Karpas-422 (cell line): Measurements from ENCODE around the gene RASGRP3. TPM values are rescaled to one million over a fixed set of nuclear protein-coding genes. Genes with fewer than 3 reads are reported as not detected.

Experiments
- DNase-seq: peaks from one replicate; pipeline ENCODE4 v3.0.0-alpha.2; 2015
- H2AFZ ChIP-seq: fragments of 200-600 bp; sonication (generic); 2 replicates; pipeline ENCODE4 v1.6.1; 2014; ENCODE audit warnings: antibody characterized with exemption, low read length, mixed read lengths
- H3K27ac ChIP-seq: fragments of 200-600 bp; sonication (generic); 2 replicates; pipeline ENCODE4 v1.5.1; 2014; ENCODE audit warnings: mild to moderate bottlenecking, low read length, moderate library complexity
- H3K27me3 ChIP-seq: fragments of 200-600 bp; sonication (generic); 2 replicates; pipeline ENCODE4 v1.6.1; 2014; ENCODE audit warnings: low read length, mixed read lengths
- H3K36me3 ChIP-seq: fragments of 200-600 bp; sonication (generic); 2 replicates; pipeline ENCODE4 v1.6.1; 2014; ENCODE audit warnings: low read length, mixed read lengths; ENCODE audit not compliant: insufficient read depth
- H3K4me1 ChIP-seq: fragments of 200-600 bp; sonication (generic); 2 replicates; pipeline ENCODE4 v1.6.1; 2014; ENCODE audit warnings: mild to moderate bottlenecking, low read length, mixed read lengths
- H3K4me2 ChIP-seq: fragments of 200-600 bp; sonication (generic); 2 replicates; pipeline ENCODE4 v1.6.1; 2014; ENCODE audit warnings: low read length, low read depth, mild to moderate bottlenecking; ENCODE audit not compliant: poor library complexity, severe bottlenecking
- H3K4me3 ChIP-seq: fragments of 200-600 bp; sonication (generic); 2 replicates; pipeline ENCODE4 v1.5.1; 2014; ENCODE audit warnings: mild to moderate bottlenecking, antibody characterized with exemption, low read length, mixed read lengths
- H3K79me2 ChIP-seq: fragments of 200-600 bp; sonication (generic); 2 replicates; pipeline ENCODE4 v1.6.1; 2014; ENCODE audit warnings: mild to moderate bottlenecking, low read length, mixed read lengths
- H3K9ac ChIP-seq: fragments of 200-600 bp; sonication (generic); 2 replicates; pipeline ENCODE4 v1.6.0; 2014; ENCODE audit warnings: low read length
- H3K9me2 ChIP-seq: fragments of 200-600 bp; sonication (generic), shearing (Covaris generic); replicated peaks from 2 replicates; pipeline ENCODE4 v1.6.0; 2014; ENCODE audit warnings: mild to moderate bottlenecking, low read length, moderate library complexity; ENCODE audit not compliant: insufficient read depth
- H3K9me3 ChIP-seq: fragments of 300-700, 200-600 bp; sonication (generic); 2 replicates; pipeline ENCODE4 v1.6.1; 2014; ENCODE audit warnings: low read length, mixed read lengths
- H4K20me1 ChIP-seq: fragments of 200-600 bp; sonication (generic); 2 replicates; pipeline ENCODE4 v1.6.1; 2014; ENCODE audit warnings: mild to moderate bottlenecking, antibody characterized with exemption, low read length, low read depth; ENCODE audit not compliant: insufficient read depth
- total RNA-seq: library from RNA; depleted of rRNA; stranded (reverse); fragments of >200 nt; shearing (Covaris generic); gene quantifications from 2 replicates; pipeline ENCODE4 v1.2.3, GENCODE V29; 2014; ENCODE audit warnings: low replicate concordance

RASGRP3 gene
- total RNA-seq, 1 experiment from 2014 or later: 19.3 TPM

DNA sequence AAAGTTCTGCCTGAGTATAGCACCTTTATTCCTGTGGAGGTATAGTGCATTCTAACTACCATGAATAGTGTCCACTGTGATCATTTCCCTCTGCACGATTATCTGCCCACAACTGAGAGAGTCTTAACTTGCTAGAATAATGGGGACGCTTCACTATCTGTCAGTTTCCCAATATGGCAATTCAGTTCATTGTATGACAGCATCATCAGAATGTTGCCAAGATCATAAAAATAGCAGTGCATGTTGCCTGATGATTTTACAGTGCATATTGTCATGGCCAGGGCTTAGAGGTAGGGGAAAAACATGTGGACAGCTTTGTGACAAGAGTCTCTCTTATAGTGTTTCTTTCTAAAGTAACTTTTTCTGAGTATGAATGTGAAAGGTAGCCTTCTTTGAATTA lies 6.1 kb downstream of the RASGRP3 start:
- Histone ChIP-seq H3K9ac (no peak overlapping the region), H3K9me3 (no peaks in the 10 kb centered on the region; the same call in 1 of the 2 replicates), H3K4me2 (no peak overlapping the region), H3K79me2 (no peaks in the 10 kb centered on the region), H2AFZ (no peak overlapping the region), H3K4me1 (peaks cover 35% of the 10 kb centered on the region), H3K9me2 (no peaks in the 10 kb centered on the region), H3K27ac (no peak overlapping the region), H3K27me3 (no peaks in the 10 kb centered on the region), H4K20me1 (no peaks in the 10 kb centered on the region), H3K4me3 (no peak overlapping the region), H3K36me3 (no peaks in the 10 kb centered on the region; the same call in 1 of the 2 replicates)
- no peak for DNase-seq

- H3K9me3 ChIP-seq: no peaks in the 10 kb centered on the region; the same call in 1 of the 2 replicates
- H3K9me2 ChIP-seq: no peaks in the 10 kb centered on the region
- H3K27ac ChIP-seq: peak overlapping the region; percentile 13; the same call in 1 of the 2 replicates
- no peak overlapping the region for H3K9ac ChIP-seq
- no peaks in the 10 kb centered on the region for H3K79me2 ChIP-seq
- no peaks in the 10 kb centered on the region for H3K27me3 ChIP-seq
- H3K36me3 ChIP-seq: no peaks in the 10 kb centered on the region; the same call in 1 of the 2 replicates
- H4K20me1 ChIP-seq: no peaks in the 10 kb centered on the region
- H2AFZ ChIP-seq: no peak overlapping the region
- DNase-seq: no peak
- H3K4me2 ChIP-seq: peak overlapping the region; percentile 16
- H3K4me3 ChIP-seq: no peak overlapping the region
- H3K4me1 ChIP-seq: peaks cover 19% of the 10 kb centered on the region
These were observed 7.7 kb downstream of the RASGRP3 start for GRCh38 chr2:33484042-33484621.

DNA sequence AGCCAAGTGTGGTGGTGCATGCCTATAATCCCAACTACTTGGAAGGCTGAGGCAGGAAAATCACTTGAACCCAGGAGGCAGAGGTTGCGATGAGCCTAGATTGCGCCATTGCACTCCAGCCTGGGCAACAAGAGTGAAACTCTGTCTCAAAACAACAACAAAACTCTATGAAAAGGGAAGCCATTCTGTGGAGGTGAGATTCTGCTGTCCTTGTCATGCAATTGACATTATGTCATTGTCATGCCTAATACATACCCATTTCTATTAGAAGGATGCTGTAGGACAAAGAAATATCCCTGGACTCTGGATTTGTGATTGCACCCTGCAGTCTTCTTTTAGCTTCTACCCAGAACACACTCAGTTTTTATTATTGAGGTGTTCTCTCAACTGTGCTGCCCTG lies 8.6 kb downstream of the RASGRP3 start:
- no peaks in the 10 kb centered on the region for H3K9me2 ChIP-seq
- H3K9me3 ChIP-seq: no peaks in the 10 kb centered on the region; the same call in 1 of the 2 replicates
- no peak for DNase-seq
- H3K27ac ChIP-seq: no peak overlapping the region
- no peaks in the 10 kb centered on the region for H4K20me1 ChIP-seq
- H3K27me3 ChIP-seq: no peaks in the 10 kb centered on the region
- H3K36me3 ChIP-seq: no peaks in the 10 kb centered on the region; the same call in 1 of the 2 replicates
- no peaks in the 10 kb centered on the region for H3K79me2 ChIP-seq
- no peak overlapping the region for H2AFZ ChIP-seq
- H3K9ac ChIP-seq: no peak overlapping the region
- no peak overlapping the region for H3K4me3 ChIP-seq
- peaks cover 18% of the 10 kb centered on the region for H3K4me1 ChIP-seq
- H3K4me2 ChIP-seq: no peak overlapping the region

DNA sequence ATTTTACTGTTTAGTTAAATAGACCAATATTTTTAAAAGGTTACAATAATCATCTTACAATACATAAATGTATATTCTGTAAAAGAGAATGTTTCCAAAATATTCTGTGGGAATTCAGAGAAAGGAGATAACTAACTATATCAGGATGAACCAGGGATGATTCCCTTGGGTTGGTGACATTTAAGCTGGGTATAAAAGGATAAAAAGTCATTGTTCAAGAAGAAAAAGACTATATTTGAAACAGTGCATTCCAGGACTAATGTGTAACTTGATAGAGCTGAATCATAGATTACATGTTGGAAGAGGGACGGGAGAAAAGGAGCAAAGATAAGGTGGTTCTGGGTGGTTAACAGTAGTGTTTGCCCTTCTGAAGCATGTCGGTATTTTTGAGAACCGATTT lies 10.1 kb downstream of the RASGRP3 start:
- Histone ChIP-seq H3K79me2 (no peaks in the 10 kb centered on the region), H3K4me2 (no peak overlapping the region), H3K36me3 (no peaks in the 10 kb centered on the region; the same call in 1 of the 2 replicates), H3K4me1 (peaks cover 21% of the 10 kb centered on the region), H3K4me3 (no peak overlapping the region), H4K20me1 (no peaks in the 10 kb centered on the region), H3K9ac (no peak overlapping the region), H3K27ac (no peak overlapping the region), H3K9me3 (no peaks in the 10 kb centered on the region; the same call in 1 of the 2 replicates), H3K9me2 (no peaks in the 10 kb centered on the region), H2AFZ (no peak overlapping the region), H3K27me3 (no peaks in the 10 kb centered on the region)
- no peak for DNase-seq

- peaks cover 25% of the 10 kb centered on the region for H3K4me1 ChIP-seq
- DNase-seq: no peak
- no peaks in the 10 kb centered on the region; the same call in 1 of the 2 replicates for H3K36me3 ChIP-seq
- no peak overlapping the region for H3K27ac ChIP-seq
- no peak overlapping the region for H3K4me2 ChIP-seq
- no peaks in the 10 kb centered on the region for H3K79me2 ChIP-seq
- no peak overlapping the region for H3K9ac ChIP-seq
- H3K4me3 ChIP-seq: no peak overlapping the region
- H3K9me3 ChIP-seq: no peaks in the 10 kb centered on the region; the same call in 1 of the 2 replicates
- no peaks in the 10 kb centered on the region for H3K27me3 ChIP-seq
- H2AFZ ChIP-seq: no peak overlapping the region
- H3K9me2 ChIP-seq: no peaks in the 10 kb centered on the region
- H4K20me1 ChIP-seq: no peaks in the 10 kb centered on the region
These were observed 11.8 kb downstream of the RASGRP3 start for GRCh38 chr2:33488178-33488690.

- Histone ChIP-seq H3K27me3 (no peaks in the 10 kb centered on the region), H3K9ac (no peak overlapping the region), H2AFZ (no peak overlapping the region), H3K27ac (no peak overlapping the region), H3K4me2 (no peak overlapping the region), H3K4me3 (no peak overlapping the region), H3K9me2 (no peaks in the 10 kb centered on the region), H4K20me1 (no peaks in the 10 kb centered on the region), H3K9me3 (no peaks in the 10 kb centered on the region; the same call in 1 of the 2 replicates), H3K4me1 (peaks cover 22% of the 10 kb centered on the region), H3K36me3 (no peaks in the 10 kb centered on the region; the same call in 1 of the 2 replicates), H3K79me2 (no peaks in the 10 kb centered on the region)
- DNase-seq: no peak
These were observed 12.5 kb downstream of the RASGRP3 start for GRCh38 chr2:33488715-33489540.

- peaks cover 20% of the 10 kb centered on the region for H3K4me1 ChIP-seq
- no peak for DNase-seq
- H3K4me3 ChIP-seq: no peak overlapping the region
- H2AFZ ChIP-seq: no peak overlapping the region
- no peaks in the 10 kb centered on the region; the same call in 1 of the 2 replicates for H3K9me3 ChIP-seq
- H3K27ac ChIP-seq: no peak overlapping the region
- H3K36me3 ChIP-seq: no peaks in the 10 kb centered on the region; the same call in 1 of the 2 replicates
- H3K27me3 ChIP-seq: no peaks in the 10 kb centered on the region
- no peaks in the 10 kb centered on the region for H4K20me1 ChIP-seq
- no peak overlapping the region for H3K9ac ChIP-seq
- no peaks in the 10 kb centered on the region for H3K79me2 ChIP-seq
- H3K4me2 ChIP-seq: no peak overlapping the region
- H3K9me2 ChIP-seq: no peaks in the 10 kb centered on the region
These were observed 13.5 kb downstream of the RASGRP3 start for GRCh38 chr2:33489835-33490431.
